GM19468 (cell line): ENCODE data around the gene CXXC5.

Experiments used
- ATAC-seq: cut with Tn5 transposase; IDR thresholded peaks from one replicate; pipeline ENCODE4 v1.9.1; 2021; ENCODE audit warnings: mild to moderate bottlenecking, moderate library complexity, moderate number of reproducible peaks; ENCODE audit not compliant: unreplicated experiment; ENCODE audit errors: extremely low read depth

Gene CXXC5

GRCh38 chr5:139677736-139678613 is 29.8 kb downstream of the CXXC5 start:
- ATAC-seq: no peak

DNA sequence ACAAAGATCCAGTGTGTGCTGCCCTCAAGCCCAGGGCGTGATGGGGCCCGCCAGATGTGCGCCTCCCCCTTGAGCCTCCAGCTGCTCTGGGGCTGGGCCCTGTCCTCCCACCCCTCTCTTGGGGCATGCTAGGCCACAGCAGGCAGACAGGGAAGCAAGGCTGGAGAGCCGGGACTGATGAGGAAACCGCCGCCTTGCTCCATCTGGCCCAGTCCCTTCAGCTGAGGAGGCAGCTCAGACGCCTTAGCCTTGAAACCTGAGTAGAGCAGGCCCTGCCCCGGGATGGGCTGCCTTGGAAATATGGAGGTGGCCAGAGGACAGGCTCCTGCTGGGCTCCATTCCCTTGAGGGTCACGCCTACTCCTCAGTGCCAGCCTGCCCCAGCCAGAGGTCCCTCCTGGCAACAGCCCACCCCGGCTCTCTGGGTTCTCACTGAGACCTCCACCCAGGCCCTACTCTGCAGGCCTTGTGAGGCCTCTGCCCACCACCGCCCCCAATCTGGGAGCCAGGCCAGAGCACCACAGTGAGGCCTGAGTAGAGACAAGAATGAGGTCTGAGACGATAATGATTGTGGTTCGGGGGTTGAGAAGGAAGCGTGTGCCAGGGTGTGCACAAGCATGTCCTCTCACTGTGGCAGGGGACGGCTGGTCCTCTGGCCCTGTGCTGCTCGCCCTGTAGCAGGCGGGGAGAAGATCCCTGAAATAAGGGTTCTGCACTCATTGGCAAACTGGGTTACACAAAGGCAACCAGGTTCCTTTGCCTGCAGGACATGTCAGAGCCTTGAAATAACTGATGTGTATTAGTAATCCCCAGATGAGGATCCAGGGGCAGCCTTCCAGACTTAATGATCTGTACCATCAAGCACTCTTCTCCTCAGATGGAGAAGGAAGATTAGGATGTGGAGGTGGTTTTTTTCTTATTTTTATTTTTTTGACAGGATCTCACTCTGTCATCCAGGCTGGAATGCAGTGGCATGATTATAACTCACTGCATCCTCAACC is 30.9 kb downstream of the CXXC5 start:
- ATAC-seq: no peak

DNA sequence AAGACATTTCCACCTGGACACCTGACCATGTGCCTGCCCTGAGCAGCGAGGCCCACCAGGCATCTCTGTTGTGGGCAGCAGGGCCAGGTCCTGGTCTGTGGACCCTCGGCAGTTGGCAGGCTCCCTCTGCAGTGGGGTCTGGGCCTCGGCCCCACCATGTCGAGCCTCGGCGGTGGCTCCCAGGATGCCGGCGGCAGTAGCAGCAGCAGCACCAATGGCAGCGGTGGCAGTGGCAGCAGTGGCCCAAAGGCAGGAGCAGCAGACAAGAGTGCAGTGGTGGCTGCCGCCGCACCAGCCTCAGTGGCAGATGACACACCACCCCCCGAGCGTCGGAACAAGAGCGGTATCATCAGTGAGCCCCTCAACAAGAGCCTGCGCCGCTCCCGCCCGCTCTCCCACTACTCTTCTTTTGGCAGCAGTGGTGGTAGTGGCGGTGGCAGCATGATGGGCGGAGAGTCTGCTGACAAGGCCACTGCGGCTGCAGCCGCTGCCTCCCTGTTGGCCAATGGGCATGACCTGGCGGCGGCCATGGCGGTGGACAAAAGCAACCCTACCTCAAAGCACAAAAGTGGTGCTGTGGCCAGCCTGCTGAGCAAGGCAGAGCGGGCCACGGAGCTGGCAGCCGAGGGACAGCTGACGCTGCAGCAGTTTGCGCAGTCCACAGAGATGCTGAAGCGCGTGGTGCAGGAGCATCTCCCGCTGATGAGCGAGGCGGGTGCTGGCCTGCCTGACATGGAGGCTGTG is 32.4 kb downstream of the CXXC5 start:
- no peak for ATAC-seq

DNA sequence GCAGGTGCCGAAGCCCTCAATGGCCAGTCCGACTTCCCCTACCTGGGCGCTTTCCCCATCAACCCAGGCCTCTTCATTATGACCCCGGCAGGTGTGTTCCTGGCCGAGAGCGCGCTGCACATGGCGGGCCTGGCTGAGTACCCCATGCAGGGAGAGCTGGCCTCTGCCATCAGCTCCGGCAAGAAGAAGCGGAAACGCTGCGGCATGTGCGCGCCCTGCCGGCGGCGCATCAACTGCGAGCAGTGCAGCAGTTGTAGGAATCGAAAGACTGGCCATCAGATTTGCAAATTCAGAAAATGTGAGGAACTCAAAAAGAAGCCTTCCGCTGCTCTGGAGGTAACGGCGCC is 32.9 kb downstream of the CXXC5 start:
- no peak for ATAC-seq

DNA sequence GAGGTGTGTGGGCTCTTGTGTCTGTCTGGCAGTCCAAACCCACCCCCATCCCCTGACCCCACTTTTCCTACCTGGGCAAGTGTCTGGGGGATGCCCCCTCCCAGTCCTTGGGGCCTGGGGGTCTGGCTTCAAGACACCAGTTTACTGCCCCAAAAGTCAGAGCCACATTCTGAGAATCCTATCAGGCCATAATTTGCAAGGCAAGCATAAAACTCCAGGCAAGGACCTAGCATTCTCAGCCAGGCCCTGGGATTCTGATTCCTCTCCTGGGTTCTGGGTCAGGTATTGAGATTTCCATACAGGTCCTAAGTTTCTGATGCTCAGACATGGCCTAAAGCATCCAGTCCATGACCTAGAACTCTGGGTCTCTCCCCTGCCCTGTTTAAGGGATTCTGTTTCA is 33.3 kb downstream of the CXXC5 start:
- ATAC-seq: no peak

DNA sequence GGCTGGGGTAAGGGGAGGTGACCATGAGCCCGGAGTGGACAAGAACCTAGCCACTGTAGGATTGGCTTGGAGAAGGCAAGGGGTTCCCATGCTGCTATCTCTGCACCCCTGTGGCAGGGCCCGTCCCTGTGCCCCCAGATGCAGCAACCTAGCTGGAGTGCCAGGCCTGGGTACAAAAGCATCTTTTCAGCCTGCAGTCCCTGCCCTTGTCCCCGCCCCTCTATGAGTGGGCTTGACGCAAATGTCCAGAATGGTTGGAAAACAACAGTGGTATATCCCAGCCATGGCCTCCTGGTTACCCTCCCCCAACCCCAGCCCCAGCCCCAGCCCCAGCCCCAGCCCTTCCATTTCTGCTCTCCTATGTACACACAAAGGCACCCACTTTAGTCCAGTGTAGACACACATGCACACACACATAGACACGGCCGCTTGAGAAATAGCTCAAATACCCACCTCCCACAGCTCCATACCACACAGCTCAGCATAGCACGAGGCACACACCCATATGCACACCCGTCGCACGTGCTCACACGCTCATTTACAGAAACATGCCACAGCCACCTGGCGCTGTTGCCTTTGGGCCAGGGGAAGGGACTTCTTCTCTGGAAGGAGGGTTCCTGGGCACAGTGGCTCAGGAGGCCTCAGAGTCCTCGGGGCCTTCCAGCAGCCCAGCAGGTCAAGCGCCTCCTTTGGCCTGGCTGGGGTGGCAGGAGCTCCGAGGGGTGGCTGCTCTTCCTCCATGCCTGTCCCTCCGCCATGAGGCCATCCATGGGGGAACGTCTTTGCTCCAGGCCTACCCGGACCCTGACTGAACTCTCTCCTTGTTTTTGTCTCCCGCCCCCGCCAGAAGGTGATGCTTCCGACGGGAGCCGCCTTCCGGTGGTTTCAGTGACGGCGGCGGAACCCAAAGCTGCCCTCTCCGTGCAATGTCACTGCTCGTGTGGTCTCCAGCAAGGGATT is 34.1 kb downstream of the CXXC5 start:
- no peak for ATAC-seq

- ATAC-seq: no peak
These were observed 35.4 kb downstream of the CXXC5 start for GRCh38 chr5:139683295-139684271.

DNA sequence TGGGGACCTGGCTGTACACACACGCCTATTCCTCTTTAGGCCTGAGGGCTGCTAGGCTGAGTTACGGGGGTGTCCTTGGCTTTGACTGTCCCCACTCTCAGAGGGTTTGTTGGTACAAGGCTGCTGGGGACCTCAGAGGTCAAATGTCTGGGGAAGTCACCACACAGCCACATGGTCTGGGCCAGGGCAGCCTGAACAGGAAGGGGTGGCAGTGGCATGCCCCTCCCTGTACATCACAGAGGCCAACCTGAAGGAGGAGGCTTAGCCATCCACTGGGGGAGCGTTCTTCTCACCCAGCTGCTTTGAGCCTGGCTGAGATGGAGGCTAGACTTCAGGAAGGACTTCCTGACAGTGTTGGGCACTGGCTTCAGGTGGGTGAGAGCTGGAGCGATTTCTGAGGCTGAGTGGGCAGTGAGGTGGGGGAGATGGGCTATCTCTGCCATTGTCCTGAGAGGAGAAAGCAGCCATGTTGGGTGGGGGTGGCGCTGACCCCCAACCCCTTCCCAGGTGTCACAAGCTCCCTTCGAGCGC is 36.3 kb downstream of the CXXC5 start:
- ATAC-seq: no peak

DNA sequence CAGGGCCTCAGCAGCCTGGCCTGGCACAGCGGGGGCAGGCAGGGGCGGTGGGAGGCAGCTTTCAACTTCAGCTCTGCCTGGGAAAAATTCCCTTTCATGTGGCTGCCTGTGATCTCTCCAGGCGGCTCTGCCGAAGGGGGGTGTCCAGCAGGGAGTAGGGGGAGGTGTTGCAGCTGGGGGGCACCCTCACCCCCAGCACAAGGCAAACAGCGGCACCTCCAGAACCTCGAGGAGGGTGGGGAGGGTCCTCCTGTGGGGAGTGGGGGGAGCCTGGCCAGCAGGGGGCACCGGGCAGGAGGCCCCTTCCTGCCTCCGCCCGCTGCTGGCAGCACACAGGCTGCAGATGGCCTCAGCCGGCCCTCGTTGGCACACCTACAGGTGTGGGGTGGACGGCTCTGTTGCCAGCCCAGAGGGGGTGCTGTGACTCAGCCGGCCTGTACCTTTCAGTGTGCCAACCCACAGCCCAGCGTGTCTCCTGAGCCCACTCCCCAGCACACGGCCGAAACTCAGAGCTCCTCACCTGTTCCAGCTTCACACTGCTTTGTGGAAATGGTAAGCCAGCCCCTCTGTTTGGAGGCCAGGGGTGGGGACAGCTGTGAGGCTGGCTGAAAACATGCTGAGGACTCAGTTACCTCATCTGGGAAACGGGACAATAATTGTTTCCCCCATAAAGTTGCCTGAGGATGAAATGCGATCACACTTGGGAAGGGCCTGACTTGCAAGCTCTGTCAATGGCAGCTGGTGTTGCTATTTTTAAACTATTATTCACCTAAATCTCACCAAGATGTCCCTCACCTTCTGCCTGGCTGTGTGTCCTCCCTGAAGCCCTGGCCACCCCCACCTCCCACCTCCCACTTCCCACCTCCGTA is 37.0 kb downstream of the CXXC5 start:
- no peak for ATAC-seq

DNA sequence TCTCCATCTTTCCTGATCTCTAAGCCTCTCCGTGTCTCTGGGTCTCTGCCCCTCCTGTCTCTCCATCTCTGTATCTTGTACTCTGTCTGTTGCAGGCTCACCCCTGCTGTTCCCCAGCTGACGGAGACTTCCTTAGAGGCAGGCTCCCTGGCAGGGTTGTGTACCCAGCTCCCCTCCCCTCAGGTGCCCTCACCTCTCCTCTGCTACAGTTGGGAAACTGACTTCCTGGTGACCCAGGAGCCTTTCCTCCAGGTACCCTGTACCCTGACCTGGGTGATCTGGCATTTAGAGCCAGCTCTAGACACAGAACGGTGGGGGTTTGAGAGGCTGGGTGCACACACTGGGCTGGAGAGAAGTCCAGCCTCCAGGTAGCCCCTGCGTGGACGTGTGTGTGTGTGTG is 37.7 kb downstream of the CXXC5 start:
- ATAC-seq: no peak

DNA sequence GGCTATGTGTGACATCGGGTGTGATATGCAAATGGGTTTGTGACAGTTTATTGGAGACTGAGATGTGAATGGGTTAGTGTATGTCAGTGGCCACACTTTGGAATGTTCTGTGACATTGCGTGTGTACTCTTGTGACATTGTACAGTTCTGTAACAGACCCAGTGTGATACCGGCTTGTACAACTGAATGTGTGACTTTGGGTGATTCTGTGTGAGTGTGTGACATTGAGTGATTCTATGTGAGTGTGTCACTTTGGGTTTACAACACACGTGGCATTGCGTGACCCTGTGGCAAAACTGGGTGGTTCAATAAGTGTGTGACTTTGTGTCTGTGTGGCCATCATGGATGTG is 38.2 kb downstream of the CXXC5 start:
- no peak for ATAC-seq

DNA sequence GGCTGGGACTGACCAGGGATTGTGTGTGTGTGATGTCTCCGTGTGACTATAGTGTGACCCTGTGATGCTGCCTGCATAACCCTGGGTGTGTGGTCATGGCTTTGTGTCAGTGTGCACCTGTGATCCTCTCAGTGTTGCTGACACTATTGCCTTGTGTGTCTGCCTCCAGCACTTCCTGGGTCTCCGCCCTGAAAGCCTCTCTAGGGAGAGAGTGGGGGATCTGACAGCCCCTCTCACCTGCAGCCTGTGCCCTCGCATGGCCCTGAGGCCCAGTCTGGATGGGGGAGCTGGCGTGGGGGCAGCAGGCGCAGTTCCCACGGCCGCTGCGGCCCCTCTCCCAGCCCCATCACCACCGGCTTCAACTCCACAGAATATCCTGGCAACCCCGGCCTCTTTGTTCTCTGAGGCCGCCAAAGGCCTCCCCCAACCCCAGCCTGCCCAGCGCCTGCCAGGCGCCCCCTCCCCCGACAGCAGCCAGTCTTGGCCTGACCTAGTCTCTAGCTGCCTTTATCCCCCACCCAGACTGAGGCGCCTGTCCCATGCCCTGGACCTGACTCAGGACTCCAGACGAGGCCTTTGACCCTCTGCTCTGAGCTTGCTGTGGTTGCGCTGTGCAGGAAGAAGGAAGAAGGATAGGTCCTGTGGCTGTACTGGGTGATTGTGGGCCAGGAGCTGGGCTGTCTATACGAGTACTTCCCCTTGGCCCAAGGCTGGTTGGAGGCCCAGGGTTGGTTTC is 38.7 kb downstream of the CXXC5 start:
- ATAC-seq: no peak

DNA sequence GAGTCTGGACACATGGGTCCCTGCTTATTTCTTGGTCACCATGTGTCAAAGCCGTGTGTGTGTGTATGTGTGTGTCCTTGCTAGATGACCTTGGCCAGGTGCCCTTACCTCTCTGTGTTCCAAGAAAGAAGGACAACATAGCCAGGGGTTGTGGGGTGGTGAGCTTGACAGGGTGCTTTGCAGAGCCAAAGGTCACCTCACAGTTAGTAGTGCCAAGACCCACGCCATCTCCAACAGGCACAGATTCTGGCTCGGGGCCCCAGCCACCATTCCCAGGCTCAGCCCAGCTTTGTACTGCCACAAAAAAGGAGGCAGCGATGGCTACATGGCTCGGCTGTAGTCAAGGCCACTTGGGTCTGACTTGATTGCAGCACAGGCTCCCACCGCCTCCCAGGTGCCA is 39.5 kb downstream of the CXXC5 start:
- no peak for ATAC-seq

DNA sequence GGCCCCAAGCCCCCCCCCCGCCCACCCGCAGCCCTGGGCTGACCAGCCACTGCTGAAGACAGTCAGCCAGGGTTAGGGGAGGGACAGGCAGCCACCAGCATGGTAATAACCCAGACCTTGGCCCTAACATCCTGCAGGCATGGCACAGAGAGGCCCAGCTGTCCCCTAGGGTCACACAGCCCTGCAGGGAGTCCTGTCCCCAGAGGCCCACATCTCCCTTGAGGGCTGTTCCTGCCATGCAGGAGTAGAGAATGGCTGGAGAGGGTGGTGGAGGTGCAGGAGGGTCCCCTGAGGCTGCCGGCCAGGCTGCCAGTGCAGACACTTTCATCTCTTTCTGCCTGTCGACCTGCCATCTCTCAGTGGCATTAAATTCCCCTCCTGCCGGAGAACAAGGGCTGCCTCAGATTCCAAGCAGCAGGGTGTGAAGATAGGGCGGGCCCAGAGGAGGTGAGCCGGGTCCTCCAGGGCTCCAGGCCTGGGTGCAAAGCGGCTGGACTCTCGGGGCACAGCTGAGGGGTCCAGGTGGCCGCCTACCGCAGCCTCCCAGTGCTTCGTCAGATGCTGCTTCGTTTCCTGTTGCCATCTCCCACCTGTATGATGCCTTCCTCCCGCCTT is 40.0 kb downstream of the CXXC5 start:
- no peak for ATAC-seq

DNA sequence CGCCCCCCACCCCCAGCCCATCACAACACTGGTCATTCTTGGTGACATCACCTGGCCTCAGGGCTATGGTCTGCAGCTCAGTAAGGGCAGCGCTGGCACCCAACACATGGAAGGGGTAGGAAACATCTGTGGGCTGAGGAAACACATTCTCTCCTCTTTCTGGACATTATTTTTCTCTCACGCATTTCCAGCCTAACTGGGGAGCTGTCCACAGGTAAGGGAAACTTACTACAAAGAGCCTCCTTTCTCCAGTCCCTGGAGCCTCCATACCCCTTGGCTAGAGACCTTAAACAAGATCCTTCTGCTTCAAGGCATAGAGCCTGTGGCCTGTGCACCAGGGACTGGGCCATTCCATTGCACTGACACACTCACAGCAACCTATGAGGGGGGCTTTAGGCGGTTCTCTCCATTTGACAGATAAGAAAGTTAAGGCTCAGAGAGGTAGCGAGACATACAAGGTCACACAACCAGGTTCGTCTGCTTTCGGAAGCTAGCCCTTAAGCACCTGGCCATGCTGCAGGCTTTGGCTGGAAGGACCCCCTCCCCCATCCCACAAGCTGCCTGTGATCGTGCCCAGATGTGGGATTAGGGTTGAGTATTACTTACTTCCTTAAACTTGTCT is 40.7 kb downstream of the CXXC5 start:
- no peak for ATAC-seq

DNA sequence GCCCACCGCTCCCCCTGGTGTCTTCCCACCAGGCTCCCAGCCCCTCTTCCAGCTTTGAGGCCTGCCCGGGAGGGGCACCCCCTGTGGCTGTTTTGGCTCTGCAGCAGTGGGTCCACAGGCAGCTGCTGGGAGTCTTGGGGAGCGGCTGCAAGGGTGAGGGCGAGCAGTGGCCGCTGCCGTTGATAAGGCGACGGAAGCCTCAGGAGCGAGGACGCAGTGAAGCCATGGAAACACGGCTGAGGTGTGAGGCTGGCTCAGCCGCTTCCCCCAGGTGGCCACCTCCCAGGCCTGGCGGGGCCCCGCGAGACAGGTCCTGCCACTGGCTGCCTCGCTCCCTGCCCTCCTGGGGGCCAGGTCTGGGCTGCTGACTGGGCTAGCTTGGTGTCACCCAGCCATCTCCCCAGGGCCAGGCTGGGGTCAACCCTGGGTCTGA is 41.5 kb downstream of the CXXC5 start:
- ATAC-seq: no peak
